Testis (tissue), 3 donors: ENCODE results near the gene GPR161. TPM values are rescaled to one million over a fixed set of nuclear protein-coding genes. Genes with fewer than 3 reads are reported as not detected.

Experiments used
- DNase-seq: peaks from one replicate; pipeline ENCODE4 v3.0.0-alpha.2; 2019
- H3K27ac ChIP-seq, 2 donors: fragments of 200-600 bp; sonication (generic); one replicate each; pipeline ENCODE4 v1.5.1; 2019
- H3K27me3 ChIP-seq: fragments of 200-600 bp; sonication (generic); one replicate; pipeline ENCODE4 v1.5.1; 2019
- H3K36me3 ChIP-seq: fragments of 200-600 bp; sonication (generic); one replicate; pipeline ENCODE4 v1.5.1; 2017; ENCODE audit warnings: low read depth; ENCODE audit errors: missing control alignments
- H3K4me1 ChIP-seq: fragments of 200-600 bp; sonication (generic); one replicate; pipeline ENCODE4 v1.5.1; 2019
- H3K4me3 ChIP-seq, 2 donors: fragments of 200-600 bp; sonication (generic); one replicate each; pipeline ENCODE4 v1.5.1; 2017 to 2019
- H3K9me3 ChIP-seq: fragments of 200-600 bp; sonication (generic); one replicate; pipeline ENCODE4 v1.5.1; 2017
- POLR2A ChIP-seq: fragments of 450-650 bp; IDR thresholded peaks from one replicate; pipeline ENCODE4 v1.6.1; 2017; ENCODE audit warnings: antibody characterized with exemption, mild to moderate bottlenecking, moderate library complexity
- WGBS, 2 donors: methylation state at CpG; one replicate each; pipeline ENCODE4 v1.1.5; 2018; 5-methylcytosine and 5-hydroxymethylcytosine counted together
- intact Hi-C: fragments of 100-400 bp; cut with DNase I; formaldehyde crosslinking; loops from one replicate; pipeline ENCODE4 v1.15.1; 2023; ENCODE audit warnings: low total_unique reads
- polyA plus RNA-seq: library from polyadenylated mRNA; stranded (reverse); fragments of 350-450 nt; fragmentation: Illumina TruSeq; extraction: RNeasy Lipid Tissue Mini Kit (QIAGEN cat#74804); gene quantifications from one replicate; pipeline ENCODE4 v1.2.3, GENCODE V29; 2014; ENCODE audit warnings: low read depth, low replicate concordance; ENCODE audit not compliant: insufficient read depth
- total RNA-seq, 2 donors: library from RNA; depleted of rRNA; stranded (reverse); fragments of >200 nt; gene quantifications; one replicate each; pipeline ENCODE4 v1.2.3, GENCODE V29; 2016
- TF ChIP-seq, protein P1 (sequence below), 3 experiments: fragments of 450-650 bp in 2 of 3; fragments of 200-600 bp in 1 of 3; sonication (generic) in 1 of 3; IDR thresholded peaks; one replicate each; pipeline ENCODE4 v1.5.1; 2016 to 2019; ENCODE audit warnings: antibody characterized with exemption in 3 of 3, mild to moderate bottlenecking in 2 of 3, moderate library complexity in 1 of 3

GPR161 gene
- total and polyA plus RNA-seq, 3 donors from 2014 or later = 3.7 to 6.7 (median 6.1) TPM

DNA sequence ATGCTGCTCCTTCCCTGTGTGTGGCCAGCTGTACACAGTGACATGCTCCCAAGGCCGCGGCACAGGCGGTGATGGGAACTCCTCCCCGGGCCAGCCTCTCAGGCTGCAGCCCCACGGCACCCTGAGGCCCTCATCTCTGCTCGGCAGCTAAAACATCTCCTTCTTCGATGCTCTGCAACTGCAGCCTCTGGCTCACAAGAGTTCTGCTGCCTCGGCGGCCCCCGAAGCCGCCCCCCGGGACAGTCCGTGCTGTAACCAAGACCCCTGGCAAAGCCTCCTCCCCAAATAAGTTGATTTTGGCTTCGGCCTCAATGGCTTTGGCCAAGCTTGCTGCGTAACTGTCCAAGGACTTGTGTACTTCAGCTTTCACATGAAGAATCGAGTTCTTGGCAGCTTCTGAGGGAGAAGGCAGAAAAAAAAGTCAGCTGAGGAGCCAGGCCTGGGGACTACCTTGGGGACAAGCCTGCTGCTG lies 51.3 kb downstream of the GPR161 start:
- WGBS, 2 donors = 39 to 46% methylated on average over 9 to 16 of the region's 16 CpGs
- H3K36me3 ChIP-seq = no peaks in the 10 kb centered on the region
- H3K4me3 ChIP-seq = no peak overlapping the region
- no peaks in the 10 kb centered on the region for H3K27me3 ChIP-seq
- DNase-seq = peak; percentile 84
- H3K27ac ChIP-seq = peak overlapping the region; percentile 26 to 71
- no peaks in the 10 kb centered on the region for H3K9me3 ChIP-seq
- H3K4me1 ChIP-seq = peaks cover 31% of the 10 kb centered on the region
- TF ChIP-seq POLR2A = no peak
- TF ChIP-seq, protein P1, sequence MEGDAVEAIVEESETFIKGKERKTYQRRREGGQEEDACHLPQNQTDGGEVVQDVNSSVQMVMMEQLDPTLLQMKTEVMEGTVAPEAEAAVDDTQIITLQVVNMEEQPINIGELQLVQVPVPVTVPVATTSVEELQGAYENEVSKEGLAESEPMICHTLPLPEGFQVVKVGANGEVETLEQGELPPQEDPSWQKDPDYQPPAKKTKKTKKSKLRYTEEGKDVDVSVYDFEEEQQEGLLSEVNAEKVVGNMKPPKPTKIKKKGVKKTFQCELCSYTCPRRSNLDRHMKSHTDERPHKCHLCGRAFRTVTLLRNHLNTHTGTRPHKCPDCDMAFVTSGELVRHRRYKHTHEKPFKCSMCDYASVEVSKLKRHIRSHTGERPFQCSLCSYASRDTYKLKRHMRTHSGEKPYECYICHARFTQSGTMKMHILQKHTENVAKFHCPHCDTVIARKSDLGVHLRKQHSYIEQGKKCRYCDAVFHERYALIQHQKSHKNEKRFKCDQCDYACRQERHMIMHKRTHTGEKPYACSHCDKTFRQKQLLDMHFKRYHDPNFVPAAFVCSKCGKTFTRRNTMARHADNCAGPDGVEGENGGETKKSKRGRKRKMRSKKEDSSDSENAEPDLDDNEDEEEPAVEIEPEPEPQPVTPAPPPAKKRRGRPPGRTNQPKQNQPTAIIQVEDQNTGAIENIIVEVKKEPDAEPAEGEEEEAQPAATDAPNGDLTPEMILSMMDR (IDR thresholded peaks at IDR 0.05) = no peak
- intact Hi-C loops = loop anchor here (10.0 kb wide), 1 partner anchor 49 kb away; the partner anchor contains the start of gene GPR161

DNA sequence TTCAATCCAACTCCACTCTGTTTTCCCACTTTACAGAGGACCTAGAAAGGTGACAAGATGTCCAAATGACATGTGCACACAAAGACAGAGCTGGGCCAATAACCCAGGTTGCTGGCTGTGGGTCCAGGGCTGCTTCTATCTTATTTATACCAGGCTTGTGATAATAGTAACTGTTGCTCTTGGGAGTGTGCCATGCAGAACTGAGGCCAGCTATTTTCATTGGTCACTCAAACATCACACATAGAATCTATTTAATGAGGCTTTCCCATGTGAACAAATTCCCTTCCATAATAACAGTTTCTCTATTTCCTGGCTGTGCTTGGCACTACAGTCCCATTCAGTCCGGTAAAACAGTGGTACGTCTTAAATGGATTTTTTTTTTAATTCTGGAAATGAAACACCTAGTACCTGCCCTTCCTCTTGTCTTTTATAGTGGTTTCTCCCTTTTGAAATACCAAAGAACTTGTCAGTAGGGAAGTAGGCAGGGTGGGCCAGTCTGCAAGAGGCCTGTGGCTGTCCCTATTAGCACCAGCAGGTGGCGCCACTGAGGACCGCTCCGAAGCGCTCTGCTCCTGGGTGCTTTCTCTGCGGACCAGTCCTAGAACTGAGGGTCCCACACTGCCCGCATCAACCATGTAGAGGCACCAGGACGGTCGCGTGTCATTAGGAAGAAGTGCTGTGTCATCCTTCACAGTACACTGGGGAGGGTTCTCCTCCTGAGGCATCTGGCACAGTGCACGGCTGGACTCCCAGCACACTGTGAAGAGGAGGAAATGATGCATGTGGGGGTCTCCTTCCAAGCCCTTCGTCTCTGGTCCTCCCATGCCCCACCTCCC lies 52.1 kb downstream of the GPR161 start:
- H3K27ac ChIP-seq = peak overlapping the region in 1 of 2 donors; percentile 71
- intact Hi-C loops = loop anchor here (10.0 kb wide), 1 partner anchor 50 kb away; the partner anchor contains the start of gene GPR161
- peaks cover 26% of the 10 kb centered on the region for H3K4me1 ChIP-seq
- TF ChIP-seq, protein P1 (IDR thresholded peaks at IDR 0.05) = peak; percentile 84 to 92 (median 85)
- TF ChIP-seq POLR2A = no peak
- H3K9me3 ChIP-seq = no peaks in the 10 kb centered on the region
- no peaks in the 10 kb centered on the region for H3K27me3 ChIP-seq
- H3K36me3 ChIP-seq = no peaks in the 10 kb centered on the region
- peak; percentile 75 for DNase-seq
- H3K4me3 ChIP-seq = no peak overlapping the region
- WGBS, 2 donors = 18 to 32% methylated on average over 10 to 13 of the region's 13 CpGs

DNA sequence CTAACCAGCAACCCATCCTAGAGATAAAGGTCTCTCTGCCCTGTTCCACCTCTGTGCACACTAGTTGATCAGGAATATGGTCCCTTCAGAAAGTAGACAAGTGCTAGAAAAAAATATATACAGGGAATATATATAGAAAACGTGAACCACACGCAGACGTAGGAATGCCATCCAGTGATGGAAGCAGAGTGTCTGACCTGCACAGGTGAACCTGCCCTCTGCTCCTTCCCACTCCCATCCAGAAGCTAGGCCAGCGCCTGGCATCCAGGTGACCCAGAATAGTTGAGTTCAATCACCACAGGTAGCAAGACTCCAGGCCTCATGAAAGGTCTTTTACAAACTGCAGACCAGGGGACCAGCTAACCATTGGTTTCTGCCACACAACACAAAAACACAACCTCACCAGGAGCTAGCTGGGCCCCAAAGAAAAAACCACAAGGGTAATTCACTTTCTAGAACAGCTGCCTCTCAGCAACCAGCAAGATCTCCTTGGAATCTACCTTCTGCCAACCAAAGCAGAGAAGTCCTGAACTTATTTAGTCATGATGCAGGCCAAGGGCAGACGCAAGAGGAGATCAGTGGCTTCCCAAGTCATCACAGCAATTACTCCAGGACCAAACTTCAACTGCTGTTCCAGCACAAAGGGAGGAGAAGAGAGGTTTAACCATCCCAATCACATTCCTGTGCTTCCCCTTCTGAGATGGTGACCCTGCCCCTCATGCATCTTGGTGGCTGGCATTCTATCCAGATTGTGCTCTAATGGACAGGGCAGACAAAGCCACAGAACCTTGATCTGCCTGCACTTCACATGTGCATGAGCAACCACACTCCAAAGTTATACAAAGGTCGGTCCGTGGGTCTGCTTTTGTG lies 53.0 kb downstream of the GPR161 start:
- Histone ChIP-seq H3K27me3 (no peaks in the 10 kb centered on the region), H3K4me1 (peaks cover 20% of the 10 kb centered on the region), H3K4me3 (no peak overlapping the region), H3K9me3 (no peaks in the 10 kb centered on the region), H3K36me3 (no peaks in the 10 kb centered on the region), H3K27ac (peak overlapping the region in 1 of 2 donors; percentile 71)
- DNase-seq = no peak
- 82 to 92% methylated on average over 7 of the region's 7 CpGs for WGBS, 2 donors
- TF ChIP-seq, protein P1 (IDR thresholded peaks at IDR 0.05) = no peak
- TF ChIP-seq POLR2A = no peak
- intact Hi-C loops = loop anchor here (10.0 kb wide), 1 partner anchor 51 kb away; the partner anchor contains the start of gene GPR161

DNA sequence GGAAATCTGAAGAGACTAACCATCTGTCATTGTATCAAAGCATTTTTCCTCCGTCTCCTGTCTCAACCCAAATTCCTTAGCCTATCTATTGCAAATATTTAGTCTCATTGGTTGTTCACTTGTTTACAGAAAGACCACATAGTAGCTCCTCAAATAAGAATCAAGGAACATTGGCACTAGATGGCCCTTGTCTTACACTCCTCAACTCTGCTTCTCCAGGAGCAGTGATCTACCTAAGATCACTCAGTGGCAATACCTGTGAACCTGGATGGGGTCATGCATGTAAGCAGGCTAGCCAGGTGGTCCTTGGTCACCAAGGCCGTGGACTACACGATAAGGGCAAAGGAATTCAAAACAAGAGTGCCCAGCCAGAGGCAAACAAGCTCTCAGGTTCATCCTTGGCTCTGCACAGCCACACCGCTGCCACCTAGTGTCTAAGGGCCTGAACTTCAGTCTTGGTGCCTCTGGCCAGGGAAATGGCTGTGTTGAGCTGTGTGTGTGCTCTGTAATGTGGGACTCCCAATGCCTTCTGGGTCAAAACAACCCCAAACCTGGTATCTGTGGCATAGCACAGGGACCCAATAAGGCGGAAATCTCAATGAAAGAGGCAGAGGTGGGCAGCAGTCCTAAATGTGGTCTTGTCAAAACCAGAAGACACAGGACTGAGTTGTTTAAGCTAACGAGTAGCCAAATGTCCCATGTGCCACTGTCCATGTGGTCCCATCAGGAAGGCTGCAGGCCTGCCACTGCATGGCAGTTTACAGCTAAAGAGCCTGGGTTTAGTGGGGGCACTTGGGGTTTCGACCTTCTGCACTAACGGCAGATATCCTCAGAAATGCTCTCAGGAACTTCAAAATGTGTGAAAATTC lies 54.5 kb downstream of the GPR161 start:
- no peak overlapping the region for H3K4me3 ChIP-seq
- no peak overlapping the region for H3K27ac ChIP-seq
- TF ChIP-seq POLR2A = no peak
- TF ChIP-seq, protein P1 (IDR thresholded peaks at IDR 0.05) = peak; percentile 60 to 78 (median 75)
- intact Hi-C loops = loop anchor here (10.0 kb wide), 1 partner anchor 53 kb away; the partner anchor contains the start of gene GPR161
- peaks cover 20% of the 10 kb centered on the region for H3K4me1 ChIP-seq
- no peaks in the 10 kb centered on the region for H3K9me3 ChIP-seq
- H3K36me3 ChIP-seq = no peaks in the 10 kb centered on the region
- WGBS, 2 donors = 55 to 57% methylated on average over 8 of the region's 8 CpGs
- no peaks in the 10 kb centered on the region for H3K27me3 ChIP-seq
- peak; percentile 87 for DNase-seq
